ENCODE data around the gene KRTCAP3.
"Not testable (repeated sequence)": the region's sequence is repeated elsewhere in the genome, so short reads cannot be mapped to it uniquely, and the experiment has no call there.

The KRTCAP3 gene

DNA sequence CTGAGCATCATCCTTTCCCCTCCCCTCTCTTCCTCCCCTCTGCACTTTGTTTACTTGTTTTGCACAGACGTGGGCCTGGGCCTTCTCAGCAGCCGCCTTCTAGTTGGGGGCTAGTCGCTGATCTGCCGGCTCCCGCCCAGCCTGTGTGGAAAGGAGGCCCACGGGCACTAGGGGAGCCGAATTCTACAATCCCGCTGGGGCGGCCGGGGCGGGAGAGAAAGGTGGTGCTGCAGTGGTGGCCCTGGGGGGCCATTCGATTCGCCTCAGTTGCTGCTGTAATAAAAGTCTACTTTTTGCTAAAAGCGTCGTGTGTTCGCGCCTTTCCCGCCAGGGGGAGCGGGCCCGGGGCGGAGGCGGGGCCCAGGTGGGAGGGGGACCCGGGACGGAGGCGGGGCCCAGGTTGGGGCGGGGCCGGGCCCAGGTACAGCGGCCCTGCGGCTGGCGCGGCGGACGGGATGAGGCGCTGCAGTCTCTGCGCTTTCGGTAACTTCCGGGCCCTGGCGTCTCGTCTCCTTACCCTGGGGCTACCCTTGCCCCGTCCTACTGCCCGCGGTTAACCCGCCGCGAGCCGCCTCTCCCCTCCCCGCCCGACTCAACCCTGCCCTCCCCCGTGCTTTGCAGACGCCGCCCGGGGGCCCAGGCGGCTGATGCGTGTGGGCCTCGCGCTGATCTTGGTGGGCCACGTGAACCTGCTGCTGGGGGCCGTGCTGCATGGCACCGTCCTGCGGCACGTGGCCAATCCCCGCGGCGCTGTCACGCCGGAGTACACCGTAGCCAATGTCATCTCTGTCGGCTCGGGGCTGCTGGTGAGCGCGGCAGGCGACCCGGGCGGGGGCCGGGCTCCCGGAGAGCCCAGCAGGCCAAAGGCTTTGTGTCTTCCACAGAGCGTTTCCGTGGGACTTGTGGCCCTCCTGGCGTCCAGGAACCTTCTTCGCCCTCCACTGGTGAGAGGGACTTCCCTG lies at the start of gene KRTCAP3:
KRTCAP3 (plus strand) TSS at position 424 of the 962 bp plus-strand sequence; CDS start at position 456, 32 bp downstream.
- peak; percentile 57 for DNase-seq

GRCh38 chr2:27393225-27393624 lies 49.0 kb upstream of the KRTCAP3 start:
- no peak for DNase-seq

- no peak for DNase-seq
Measured at GRCh38 chr2:27398962-27399361, 43.2 kb upstream of the KRTCAP3 start.

DNA sequence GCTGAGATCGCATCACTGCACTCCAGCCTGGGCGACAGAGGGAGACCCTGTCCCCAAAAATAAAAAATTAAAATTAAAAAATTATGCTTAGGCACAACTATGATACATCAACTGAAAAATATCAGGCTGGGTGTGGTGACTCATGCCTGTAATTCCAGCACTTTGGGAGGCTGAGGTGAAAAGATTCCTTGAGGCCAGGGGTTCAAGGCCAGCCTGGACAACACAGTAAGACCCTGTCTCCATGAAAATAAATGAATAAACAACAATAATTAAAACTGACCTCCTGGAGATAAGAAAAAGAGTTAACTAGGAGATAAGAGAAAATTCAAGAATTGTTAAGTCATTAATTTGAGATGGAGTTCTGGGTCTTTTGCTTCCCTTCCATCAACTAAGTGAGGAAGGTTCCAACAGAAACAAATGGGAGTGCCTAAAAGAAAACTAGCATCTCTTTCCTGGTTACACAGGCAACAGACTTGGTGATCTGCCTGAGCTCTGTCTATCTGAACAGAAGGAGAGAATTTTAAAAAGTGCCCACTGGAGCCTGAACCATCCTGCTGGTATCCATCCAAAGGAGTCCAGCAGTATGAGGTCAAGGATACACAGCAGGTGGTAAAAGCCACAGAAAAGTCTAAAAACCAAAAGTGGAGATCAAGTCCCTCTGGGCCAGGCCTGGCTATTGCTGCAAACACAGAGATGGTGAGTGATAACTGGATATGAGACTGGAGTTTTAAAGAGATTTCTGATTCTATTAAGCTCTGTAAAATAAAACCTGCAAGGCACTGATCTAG lies 41.6 kb upstream of the KRTCAP3 start:
- no peak for DNase-seq

DNA sequence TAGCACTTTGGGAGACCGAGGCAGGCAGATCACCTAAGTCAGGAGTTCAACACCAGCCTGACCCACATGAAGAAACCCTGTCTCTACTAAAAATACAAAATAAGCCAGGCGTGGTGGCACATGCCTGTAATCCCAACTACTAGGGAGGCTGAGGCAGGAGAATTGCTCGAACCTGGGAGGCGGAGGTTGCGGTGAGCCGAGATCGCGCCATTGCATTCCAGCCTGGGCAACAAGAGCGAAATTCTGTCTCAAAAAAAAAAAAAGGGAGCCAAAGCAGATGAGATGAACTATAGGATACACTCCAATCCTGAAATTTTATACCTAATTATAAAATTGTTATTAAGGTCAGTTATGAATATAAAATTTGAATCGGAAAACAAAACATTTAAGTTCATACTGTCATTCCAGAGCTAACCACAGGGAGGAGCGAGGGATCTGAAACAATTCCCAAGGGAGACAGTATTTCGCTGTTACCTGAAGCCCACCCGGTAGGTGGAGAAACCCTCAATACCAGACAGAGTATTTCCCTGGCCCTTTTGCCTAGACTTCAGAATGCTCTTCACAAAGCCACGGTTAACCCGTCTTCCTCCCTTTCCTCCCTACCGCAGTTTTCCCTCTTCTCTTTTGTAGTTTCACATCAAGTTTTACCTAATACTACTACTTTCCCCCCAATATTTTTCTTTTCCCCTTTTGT lies 34.2 kb upstream of the KRTCAP3 start:
- DNase-seq: no peak

DNA sequence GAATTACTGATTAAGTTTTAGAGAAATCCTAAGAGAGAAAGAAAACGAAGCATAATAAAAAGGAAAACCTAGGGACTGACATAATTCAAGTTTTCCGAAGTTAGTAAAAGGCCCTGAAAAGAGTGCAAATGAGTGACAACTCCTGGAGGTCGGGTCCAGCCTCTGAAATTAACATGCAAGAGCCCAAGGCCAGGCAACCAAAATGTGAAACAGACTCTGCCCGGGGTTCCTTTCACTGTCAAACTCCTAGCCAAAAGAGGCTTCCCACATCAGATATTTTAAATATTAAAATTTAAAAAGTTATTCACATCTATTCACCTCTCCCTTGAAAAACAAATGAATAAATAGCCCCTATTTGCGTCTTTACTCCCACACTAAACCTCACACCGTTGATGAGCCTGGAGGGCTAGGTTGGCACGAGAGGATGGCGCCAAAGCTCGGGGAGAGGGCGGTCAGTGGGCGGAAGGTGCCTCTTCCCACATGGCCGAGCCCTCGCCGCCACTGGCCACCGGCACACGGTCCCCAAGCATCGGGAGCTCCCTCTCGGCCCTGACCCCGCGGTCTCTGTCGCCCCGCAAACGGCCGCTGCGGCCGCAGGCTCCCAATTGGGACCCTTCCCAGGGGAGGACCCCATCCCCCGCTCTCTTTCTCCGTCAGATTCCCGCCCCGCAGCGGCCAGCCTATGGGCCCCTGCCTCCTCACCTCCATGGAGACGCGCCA lies 33.4 kb upstream of the KRTCAP3 start:
- peak; percentile 35 for DNase-seq

DNA sequence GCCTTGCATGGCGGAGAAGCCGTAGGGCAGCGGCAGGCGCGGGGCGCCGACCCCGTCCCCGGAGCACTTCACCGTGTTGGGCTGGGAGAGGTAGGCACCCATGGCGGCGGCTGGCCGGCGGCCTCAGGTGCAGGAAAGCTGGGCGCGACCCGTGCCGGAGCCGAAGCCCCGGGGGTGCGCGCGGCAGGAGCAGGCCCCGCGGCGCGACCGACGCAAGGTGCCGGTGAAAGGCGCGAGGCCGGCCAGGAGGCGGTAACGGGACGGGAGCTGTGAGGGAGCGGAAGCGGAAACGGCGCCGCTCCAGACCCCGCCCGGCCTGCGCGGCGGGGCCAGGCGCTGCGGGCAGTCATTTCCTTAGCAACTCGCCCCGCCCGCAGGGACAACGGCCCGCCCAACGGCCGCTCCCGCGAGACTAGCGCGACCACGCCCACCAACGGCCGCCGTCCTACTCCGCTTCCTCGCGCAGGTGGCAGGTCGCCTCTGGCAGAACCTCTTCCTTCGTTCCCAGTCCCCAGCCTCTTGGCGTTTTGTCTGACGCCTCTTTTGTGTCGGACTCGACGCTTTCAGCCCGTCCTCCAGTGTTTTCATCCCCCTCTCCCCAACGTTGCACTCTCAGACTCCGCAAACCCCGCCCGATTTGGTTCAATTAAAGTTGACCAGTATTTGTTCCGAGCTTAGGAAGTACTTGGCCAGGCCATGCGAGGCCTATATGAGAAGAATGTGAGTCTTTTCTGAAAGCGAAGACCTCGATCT lies 32.7 kb upstream of the KRTCAP3 start, which contains the start of gene PPM1G:
PPM1G (minus strand) TSS at position 271 of the 753 bp plus-strand sequence; CDS start at position 102, 169 bp downstream.
- DNase-seq: peak; percentile 98

DNA sequence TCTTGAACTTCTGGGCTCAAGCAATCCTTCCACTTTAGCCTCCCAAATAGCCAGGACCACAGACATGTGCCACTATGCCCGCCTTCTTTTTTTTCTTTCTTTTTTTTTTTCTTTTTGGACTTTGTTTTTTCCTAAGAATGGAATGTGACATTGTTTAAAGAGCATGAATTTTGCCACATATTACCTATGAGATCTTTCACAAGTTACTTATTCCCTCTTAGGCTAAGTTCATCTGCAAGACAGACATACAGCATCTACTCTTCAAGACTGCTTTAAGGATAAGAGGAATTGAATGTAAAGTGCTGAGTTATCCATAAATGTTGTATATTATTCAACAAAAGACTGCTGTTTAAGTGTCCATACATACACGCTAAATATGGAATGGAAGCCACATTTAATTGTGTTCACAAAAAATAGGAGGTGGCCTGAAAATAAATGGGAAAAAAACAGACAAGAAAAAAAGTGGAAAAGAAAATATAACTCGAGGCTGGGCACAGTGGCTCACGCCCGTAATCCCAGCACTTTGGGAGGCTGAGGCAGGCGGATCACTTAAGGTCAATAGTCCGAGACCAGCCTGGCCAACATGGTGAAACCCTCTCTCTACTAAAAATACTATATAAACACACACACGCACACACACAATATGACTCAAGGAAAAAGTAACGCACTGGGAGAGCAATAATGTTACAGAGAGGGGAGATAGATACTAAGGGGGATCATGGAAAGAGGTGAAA lies 29.6 kb upstream of the KRTCAP3 start:
- no peak for DNase-seq

DNA sequence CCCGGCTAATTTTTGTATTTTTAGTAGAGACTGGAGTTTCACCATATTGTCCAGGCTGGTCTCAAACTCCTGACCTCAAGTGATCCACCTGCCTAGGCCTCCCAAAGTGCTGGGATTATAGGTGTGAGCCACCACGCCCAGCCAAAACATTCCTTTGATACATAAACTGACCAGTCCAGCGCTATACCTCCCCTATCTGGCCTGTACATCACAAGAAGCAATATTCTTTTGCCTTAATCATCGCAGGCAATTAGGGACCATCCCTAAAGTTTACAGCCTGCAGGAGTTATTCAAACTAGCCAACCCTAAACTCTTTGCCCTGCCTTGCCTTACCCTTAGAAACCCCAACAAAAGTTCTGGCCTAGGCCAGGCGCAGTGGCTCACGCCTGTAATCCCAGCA lies 26.0 kb upstream of the KRTCAP3 start:
- DNase-seq: no peak

DNA sequence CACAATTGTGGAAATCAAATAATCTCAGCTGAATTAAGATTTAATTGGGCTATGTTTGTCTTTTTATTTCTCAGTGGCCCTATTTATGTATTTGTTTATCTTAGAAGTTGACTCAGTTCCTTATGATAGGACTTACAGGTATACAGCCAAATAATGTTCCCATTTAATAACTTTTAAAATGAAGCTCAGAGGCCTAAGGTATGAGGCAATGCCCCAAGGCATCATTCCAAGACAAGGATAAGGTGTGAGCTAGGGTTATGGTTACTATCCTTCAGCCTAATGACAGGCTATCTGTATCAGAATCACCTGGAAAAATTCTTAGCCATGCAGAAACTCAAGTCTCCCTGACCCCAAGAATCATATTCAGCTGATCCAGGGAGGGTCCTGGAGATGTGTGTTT lies 21.2 kb upstream of the KRTCAP3 start:
- DNase-seq: no peak

- no peak for DNase-seq
Measured at GRCh38 chr2:27421660-27422250, 20.4 kb upstream of the KRTCAP3 start.

DNA sequence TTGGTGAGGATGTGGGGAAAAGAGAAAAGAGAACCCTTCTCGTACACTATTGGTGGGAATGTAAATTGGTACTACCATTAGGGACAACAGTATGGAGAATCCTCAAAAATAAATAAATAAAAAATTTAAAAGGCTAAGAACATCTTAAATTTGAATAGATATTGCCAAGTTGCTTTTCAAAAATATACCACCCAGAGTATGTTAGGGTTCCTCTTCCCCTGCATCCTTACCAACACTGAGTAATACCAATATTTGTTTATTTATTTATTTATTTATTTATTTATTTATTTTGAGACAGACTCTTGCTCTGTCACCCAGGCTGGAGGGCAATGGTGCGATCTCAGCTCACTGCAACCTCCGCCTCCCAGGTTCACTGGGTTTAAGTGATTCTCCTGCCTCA lies 19.2 kb upstream of the KRTCAP3 start:
- DNase-seq: no peak

DNA sequence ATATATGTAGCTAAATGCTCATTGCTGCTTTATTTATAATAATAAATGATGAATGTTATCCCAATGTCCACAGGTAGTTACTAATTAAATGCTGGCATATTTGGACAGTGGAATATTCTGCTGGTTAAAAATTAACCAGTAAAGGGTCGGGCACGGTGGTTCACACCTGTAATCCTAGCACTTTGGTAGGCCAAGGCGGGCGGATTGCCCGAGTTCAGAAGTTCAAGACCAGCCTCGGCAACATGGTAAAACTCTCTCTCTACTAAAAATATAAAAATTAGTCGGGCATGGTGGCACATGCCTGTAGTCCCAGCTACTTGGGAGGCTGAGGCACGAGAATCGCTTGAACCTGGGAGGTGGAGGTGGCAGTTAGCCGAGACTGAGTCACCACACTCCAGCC lies 17.1 kb upstream of the KRTCAP3 start:
- not testable (repeated sequence) for DNase-seq

- no peak for DNase-seq
Measured at GRCh38 chr2:27427863-27428212, 14.3 kb upstream of the KRTCAP3 start.

DNA sequence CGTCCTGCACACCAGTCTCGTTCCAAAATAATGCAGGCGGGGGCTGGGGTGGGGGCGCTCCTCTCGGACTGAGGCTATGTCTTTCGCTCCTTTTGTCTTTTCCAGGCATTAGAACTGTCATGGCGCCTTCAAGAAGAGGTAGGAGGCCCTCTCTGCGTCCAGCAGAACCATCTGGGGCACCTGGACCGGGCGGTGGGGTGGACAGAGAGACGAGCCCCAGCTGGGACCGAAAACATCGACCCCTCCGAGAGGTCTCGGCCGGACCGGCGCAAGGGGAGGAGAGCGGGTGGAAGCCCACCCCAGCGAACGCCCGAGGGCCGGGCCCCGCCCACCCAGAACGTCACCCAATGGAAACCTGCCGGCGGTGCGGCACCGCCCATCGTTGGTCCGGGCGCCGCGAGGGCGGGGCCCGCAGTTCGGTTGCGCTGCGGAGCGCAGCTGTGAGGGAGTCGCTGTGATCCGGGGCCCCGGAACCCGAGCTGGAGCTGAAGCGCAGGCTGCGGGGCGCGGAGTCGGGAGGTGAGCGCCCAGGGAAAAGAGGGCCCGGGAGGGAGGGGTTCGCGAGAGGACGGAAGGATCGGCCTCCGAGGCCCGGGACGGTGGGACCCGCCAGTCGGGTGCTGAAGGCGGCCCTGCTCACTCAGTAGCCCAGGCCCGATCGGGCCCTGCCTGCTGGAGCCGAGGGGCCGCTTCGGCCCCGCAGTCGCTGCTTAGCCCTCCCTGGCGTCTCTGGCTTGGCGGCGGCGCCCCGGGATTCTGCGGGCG lies 13.8 kb upstream of the KRTCAP3 start, which contains the start of gene NRBP1:
NRBP1 (plus strand) TSS at position 419 of the 765 bp plus-strand sequence. CDS start 4,643 bp downstream, outside the sequence.
- peak; percentile 94 for DNase-seq

DNA sequence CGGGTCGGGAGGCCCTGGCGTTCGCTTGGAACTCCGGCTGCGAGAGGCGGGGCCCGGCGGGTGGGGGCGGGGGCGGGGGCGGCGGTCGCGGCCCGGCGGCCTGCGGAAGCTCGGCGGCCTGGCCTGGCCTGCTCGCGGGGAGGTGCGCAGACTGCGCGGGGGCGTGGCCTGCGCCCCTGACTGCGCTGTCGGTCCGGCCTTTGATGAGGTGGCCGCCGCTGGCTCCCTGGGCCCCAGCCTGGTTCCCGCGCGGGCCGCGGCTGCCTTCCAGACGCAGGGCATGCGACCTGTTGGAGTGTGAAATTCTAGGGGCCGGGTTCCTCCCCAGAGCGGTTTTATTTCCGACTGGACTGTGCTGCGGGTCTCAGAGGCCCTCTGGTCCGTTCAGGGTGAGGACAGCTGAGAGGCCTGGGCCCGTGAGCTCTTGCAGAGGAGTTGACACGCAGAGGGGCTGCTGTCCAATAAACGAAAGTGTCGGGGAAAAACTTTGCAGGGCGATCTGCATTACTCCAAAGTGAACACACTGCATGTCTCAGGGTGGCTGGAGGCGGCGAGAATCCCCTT lies 13.1 kb upstream of the KRTCAP3 start:
- DNase-seq: peak; percentile 77

DNA sequence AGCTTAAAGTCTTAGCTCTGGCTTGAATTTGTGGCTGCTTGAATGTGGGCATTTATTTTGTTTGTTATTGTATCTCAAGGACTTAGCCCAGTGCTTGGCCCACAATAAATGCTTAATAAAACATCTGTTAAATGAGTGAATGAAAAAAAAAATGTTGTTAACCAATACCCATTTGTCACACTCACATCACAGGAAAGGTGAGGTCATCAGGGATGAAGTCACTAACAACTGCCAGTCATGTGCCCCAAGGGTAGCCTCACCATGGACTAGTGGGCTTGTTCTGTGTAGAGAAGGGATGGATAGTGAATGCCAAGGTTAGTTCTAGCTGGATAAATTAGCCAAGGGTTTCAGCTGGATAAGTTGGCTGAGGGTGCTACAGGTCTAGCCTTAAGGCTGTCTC lies 10.8 kb upstream of the KRTCAP3 start:
- DNase-seq: peak; percentile 27

DNA sequence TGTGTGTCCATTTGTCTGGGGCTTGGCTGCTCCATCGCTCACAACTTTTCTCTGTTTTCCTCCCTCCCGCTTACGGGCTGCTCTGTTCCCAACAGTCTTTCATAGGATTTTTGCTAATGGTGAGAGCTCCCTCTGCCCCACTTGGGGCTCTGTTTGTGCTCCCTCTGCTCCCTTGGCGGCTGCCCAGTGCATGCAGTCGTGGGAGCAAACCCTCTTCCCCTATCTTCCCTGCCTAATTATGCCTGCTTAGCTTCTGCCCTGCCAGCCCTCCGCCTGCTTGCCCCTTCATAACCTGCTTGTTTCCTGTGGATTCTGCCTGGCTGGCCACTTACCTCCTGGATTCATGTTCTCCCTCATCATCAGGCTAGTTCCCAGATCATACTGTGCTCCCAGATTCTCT lies 6.6 kb upstream of the KRTCAP3 start:
- no peak for DNase-seq

GRCh38 chr2:27441226-27441926 lies 805 bp upstream of the KRTCAP3 start:
- no peak for DNase-seq

Data from activated naive CD4-positive, alpha-beta T cell treated with Interleukin-2 at 50 U/mL for 16 hours (primary cell).